ENCODE measurements around the gene COL28A1.

GRCh38 chr7:7327423-7327822 lies 208.2 kb downstream of the COL28A1 start:
- TF ChIP-seq CTCF (optimal IDR thresholded peaks at IDR 0.05 in 1 of 3, IDR thresholded peaks at IDR 0.05 in 1 of 3, conservative IDR thresholded peaks at IDR 0.05 in 1 of 3; ENCODE audit: extremely low read depth in 1 of 3, insufficient read depth in 2 of 3, low read length in 3 of 3) (no peak), EZH2 (IDR thresholded peaks at IDR 0.05; ENCODE audit: low read length) (no peak)
